Kasumi-1 (cell line): ENCODE measurements around the gene POLR2E.
A peak's percentile ranks its signal among the peaks of the same experiment; 100 is the strongest.

ENCODE experiments used
- DNase-seq, 2 experiments: peaks; one replicate each; lab custom pipeline; 2025; lab: John Stamatoyannopoulos, UW

Gene POLR2E

GRCh38 chr19:1047696-1048147 is 47.5 kb downstream of the POLR2E start:
- no peak for DNase-seq

GRCh38 chr19:1046836-1047695 is 48.1 kb downstream of the POLR2E start:
- DNase-seq, result peak; percentile 22 to 58

- no peak for DNase-seq
Measured at GRCh38 chr19:1046117-1046626, 49.0 kb downstream of the POLR2E start.

GRCh38 chr19:1045247-1045603 is 50.0 kb downstream of the POLR2E start:
- DNase-seq, result peak; percentile 74 to 76

DNA sequence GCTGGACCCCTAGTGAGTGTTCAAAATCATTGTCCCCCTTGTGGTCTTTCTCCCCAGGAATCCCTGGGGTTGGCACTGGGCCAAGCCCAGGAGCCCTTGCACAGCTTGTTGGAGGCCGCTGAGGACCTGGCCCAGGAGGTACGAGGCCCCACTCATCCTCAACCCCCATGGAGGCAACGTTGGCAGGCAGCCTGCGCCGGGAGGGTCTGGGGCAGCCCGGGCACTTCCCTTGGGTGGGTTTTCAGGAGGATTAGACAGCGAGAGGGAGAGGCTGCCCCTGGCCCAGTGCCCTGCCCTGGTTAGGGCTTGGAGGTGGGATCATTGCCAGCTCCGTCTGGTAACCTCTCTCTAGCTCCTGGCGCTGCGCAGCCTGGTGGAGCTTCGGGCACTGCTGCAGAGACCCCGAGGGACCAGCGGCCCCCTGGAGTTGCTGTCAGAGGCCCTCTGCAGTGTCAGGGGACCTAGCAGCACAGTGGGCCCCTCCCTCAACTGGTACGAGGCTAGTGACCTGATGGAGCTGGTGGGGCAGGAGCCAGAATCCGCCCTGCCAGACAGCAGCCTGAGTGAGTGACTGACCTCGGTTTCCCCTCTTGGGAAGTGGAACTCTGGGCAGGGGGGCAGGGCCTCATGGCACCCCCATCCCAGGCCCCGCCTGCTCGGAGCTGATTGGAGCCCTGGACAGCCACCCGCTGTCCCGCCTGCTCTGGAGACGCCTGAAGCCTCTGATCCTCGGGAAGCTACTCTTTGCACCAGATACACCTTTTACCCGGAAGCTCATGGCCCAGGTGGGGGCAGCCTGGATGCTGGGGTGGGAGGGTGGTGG is 52.3 kb downstream of the POLR2E start:
- no peak for DNase-seq

DNA sequence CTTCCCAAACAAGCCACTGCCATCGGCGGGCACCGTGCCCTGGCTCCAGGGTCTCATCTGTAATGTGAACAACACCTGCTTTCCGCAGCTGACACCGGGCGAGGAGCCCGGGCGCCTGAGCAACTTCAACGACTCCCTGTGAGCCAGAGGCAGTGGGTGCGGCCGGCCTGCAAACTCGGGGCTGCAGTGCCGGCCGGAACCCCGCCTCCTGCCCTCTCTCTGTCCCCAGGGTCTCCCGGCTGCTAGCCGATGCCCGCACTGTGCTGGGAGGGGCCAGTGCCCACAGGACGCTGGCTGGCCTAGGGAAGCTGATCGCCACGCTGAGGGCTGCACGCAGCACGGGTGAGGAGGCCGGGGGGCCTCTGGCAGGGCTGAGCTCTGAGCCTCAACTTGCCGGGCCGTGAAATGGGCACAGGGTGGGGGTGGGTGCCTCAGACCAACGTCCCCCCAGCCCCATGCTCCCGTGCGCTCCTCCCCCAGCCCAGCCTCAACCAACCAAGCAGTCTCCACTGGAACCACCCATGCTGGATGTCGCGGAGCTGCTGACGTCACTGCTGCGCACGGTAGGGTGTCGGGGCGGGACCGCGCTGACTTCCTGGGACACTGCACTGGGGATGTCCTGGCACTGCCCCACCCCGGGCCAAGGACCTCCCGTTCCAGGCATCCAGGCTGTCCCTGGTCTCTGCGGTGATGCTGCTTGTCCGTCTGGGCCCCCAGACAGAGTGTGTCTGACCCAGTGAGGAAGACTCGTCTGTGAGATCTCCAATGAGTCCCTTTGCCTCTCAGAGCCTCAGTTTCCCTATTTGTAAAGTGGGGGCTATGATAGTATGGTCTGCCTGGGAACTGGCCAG is 53.1 kb downstream of the POLR2E start:
- DNase-seq, result peak; percentile 48 to 49

DNA sequence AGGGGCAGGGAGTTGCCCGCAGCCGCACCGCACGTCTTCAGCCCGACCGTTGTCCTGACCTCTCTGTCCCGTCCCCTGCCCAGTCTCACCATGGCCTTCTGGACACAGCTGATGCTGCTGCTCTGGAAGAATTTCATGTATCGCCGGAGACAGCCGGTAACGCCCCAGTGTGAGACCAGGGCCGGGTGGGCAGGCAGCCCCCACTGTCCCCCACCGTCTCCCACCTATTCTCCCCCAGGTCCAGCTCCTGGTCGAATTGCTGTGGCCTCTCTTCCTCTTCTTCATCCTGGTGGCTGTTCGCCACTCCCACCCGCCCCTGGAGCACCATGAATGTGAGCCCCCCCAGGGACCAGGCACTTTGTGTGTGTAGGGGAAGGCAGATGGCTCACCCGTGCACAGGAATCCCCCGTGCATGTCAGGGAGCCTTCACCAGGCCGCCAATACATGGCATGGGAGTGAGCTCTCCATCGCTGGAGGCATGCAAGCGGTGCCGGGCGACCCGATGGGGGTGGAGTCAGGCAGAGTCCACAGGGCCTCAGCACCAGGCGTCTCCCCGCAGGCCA is 53.8 kb downstream of the POLR2E start:
- DNase-seq, result no peak

DNA sequence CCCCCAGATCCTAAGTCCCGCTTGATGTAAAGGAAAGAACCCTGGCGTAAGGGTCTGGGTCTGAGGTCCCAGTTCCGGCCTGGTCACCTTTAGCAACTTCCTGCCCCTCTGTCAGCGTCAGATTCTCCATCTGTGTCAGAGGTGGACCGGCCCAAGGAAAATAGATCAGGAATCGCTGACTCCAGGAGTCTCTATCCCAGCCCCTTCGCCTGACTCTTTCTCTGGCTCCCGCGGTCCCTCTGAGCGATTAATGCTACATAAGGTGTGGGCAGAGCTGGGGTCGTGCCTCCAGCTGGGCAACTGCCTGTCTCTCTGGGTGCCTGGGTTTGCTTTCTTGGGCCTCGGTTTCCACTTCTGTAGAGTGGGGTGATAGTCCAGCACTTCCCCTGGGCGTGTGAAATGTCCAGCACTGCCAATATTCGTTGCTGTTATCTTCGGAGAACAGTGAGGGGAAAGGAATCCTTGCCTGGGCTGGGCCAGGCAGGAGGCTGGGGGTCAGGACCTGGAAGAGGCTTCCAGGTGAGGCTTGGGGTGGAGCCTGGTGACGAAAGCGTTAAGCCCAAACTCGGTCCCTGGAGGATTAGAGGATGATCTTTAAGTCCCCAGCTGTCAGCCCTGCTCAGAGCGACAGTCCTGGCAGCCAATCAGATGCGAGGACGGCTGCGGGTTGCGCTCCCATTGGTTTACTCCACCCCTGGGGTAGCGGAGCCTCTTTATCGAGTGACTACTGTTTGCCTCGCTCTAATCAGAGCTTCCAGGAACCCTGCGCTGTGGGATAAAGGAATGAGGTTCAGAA is 54.5 kb downstream of the POLR2E start:
- DNase-seq, result peak; percentile 86 to 89

GRCh38 chr19:1039646-1040475 is 55.3 kb downstream of the POLR2E start, which contains the start of gene ABCA7:
Gene ABCA7, plus strand, starts transcription at chr19:1040107. Its CDS starts 1,255 bp downstream, at chr19:1041362.
- DNase-seq, result peak; percentile 94 to 97

GRCh38 chr19:1038978-1039645 is 56.1 kb downstream of the POLR2E start:
- DNase-seq, result no peak

GRCh38 chr19:1037621-1038064 is 57.5 kb downstream of the POLR2E start:
- no peak for DNase-seq
